Esophagus squamous epithelium (tissue), 5 donors: Measurements from ENCODE around the gene MRPS31. TPM values are rescaled to one million over a fixed set of nuclear protein-coding genes. Genes with fewer than 3 reads are reported as not detected.
"Not testable (repeated sequence)": the region's sequence is repeated elsewhere in the genome, so short reads cannot be mapped to it uniquely, and the experiment has no call there.

ENCODE experiments used
- DNase-seq: peaks from one replicate; lab custom pipeline; 2025; lab: John Stamatoyannopoulos, UW
- H3K27ac ChIP-seq, 4 donors: fragments of 200-600 bp; sonication (generic); one replicate each; pipeline ENCODE4 v1.5.1; 2016 to 2019; ENCODE audit warnings: mild to moderate bottlenecking in 1 of 4
- H3K27me3 ChIP-seq, 4 donors: fragments of 200-600 bp; sonication (generic); 1 replicate in 3 of 4; 2 replicates in 1 of 4; pipeline versions ENCODE4 v1.5.1 to v1.6.0; 2017 to 2021; ENCODE audit warnings: antibody characterized with exemption in 1 of 4
- H3K36me3 ChIP-seq, 3 donors: fragments of 200-600 bp; sonication (generic); one replicate each; pipeline ENCODE4 v1.5.1; 2016 to 2019
- H3K4me1 ChIP-seq, 3 donors: fragments of 200-600 bp; sonication (generic); one replicate each; pipeline ENCODE4 v1.5.1; 2017 to 2019
- H3K4me3 ChIP-seq, 4 donors: fragments of 200-600 bp; sonication (generic); 1 replicate in 3 of 4; 2 replicates in 1 of 4; pipeline ENCODE4 v1.5.1; 2016 to 2019; ENCODE audit warnings: mild to moderate bottlenecking in 2 of 4, moderate library complexity in 1 of 4
- H3K9me3 ChIP-seq, 3 donors: fragments of 200-600 bp; sonication (generic); one replicate each; pipeline ENCODE4 v1.5.1; 2016 to 2019
- POLR2A ChIP-seq, 4 donors: fragments of 450-650 bp; IDR thresholded peaks; one replicate each; pipeline ENCODE4 v1.6.1; 2017; ENCODE audit warnings: antibody characterized with exemption in 4 of 4, mild to moderate bottlenecking in 4 of 4, moderate library complexity in 3 of 4
- WGBS, 2 donors: methylation state at CpG; one replicate each; pipeline ENCODE4 v1.1.5; 2018; 5-methylcytosine and 5-hydroxymethylcytosine counted together
- intact Hi-C: fragments of 100-400 bp; cut with DNase I; formaldehyde crosslinking; loops from one replicate; pipeline ENCODE4 v1.15.0; 2022
- total RNA-seq, 4 donors: library from RNA; depleted of rRNA; stranded (reverse); fragments of >200 nt; gene quantifications; one replicate each; pipeline ENCODE4 v1.1.0, GENCODE V29; 2016
- TF ChIP-seq, protein P1 (sequence below), 6 experiments: fragments of 450-650 bp in 4 of 6; fragments of 200-600 bp in 2 of 6; sonication (generic) in 2 of 6; IDR thresholded peaks; one replicate each; pipeline ENCODE4 v1.5.1; 2016 to 2019; ENCODE audit warnings: antibody characterized with exemption in 6 of 6, mild to moderate bottlenecking in 4 of 6, moderate library complexity in 4 of 6
- donor health status: DM: yes; HTN: yes; CAD: no.

Gene MRPS31
- total RNA-seq, 4 donors from 2014 or later: 8.8 to 24.2 (median 18.0) TPM

GRCh38 chr13:40749327-40749726, 21.7 kb downstream of the MRPS31 start:
- WGBS, 2 donors: 77 to 96% methylated on average over 1 of the region's 1 CpG
- Histone ChIP-seq H3K36me3 (peaks cover 0 to 73% (median 5%) of the 10 kb centered on the region in 3 donors), H3K4me1 (no peaks in the 10 kb centered on the region), H3K27me3 (no peaks in the 10 kb centered on the region), H3K27ac (no peak overlapping the region), H3K9me3 (no peaks in the 10 kb centered on the region), H3K4me3 (no peak overlapping the region)
- intact Hi-C loops: no loop called here
- TF ChIP-seq, protein P1, sequence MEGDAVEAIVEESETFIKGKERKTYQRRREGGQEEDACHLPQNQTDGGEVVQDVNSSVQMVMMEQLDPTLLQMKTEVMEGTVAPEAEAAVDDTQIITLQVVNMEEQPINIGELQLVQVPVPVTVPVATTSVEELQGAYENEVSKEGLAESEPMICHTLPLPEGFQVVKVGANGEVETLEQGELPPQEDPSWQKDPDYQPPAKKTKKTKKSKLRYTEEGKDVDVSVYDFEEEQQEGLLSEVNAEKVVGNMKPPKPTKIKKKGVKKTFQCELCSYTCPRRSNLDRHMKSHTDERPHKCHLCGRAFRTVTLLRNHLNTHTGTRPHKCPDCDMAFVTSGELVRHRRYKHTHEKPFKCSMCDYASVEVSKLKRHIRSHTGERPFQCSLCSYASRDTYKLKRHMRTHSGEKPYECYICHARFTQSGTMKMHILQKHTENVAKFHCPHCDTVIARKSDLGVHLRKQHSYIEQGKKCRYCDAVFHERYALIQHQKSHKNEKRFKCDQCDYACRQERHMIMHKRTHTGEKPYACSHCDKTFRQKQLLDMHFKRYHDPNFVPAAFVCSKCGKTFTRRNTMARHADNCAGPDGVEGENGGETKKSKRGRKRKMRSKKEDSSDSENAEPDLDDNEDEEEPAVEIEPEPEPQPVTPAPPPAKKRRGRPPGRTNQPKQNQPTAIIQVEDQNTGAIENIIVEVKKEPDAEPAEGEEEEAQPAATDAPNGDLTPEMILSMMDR (IDR thresholded peaks at IDR 0.05): no peak
- no peak for TF ChIP-seq POLR2A (IDR thresholded peaks at IDR 0.05)
- DNase-seq: no peak

- 40 to 70% methylated on average over 2 to 4 of the region's 11 CpGs for WGBS, 2 donors
- peaks cover 0 to 16% (median 0%) of the 10 kb centered on the region in 3 donors for H3K36me3 ChIP-seq
- H3K9me3 ChIP-seq, DNase-seq, H3K27me3 ChIP-seq, H3K4me1 ChIP-seq, intact Hi-C loops: not testable (repeated sequence)
- H3K4me3 ChIP-seq: peak overlapping the region; percentile 30 to 64 (median 46)
- H3K27ac ChIP-seq: peak overlapping the region in 3 of 4 donors; percentile 57 to 73 (median 69)
Observed at GRCh38 chr13:40735232-40735548, 35.8 kb downstream of the MRPS31 start.

- H3K4me1 ChIP-seq, H3K27me3 ChIP-seq, DNase-seq, H3K9me3 ChIP-seq, intact Hi-C loops: not testable (repeated sequence)
- peak overlapping the region; percentile 14 to 73 (median 63) for H3K27ac ChIP-seq
- H3K36me3 ChIP-seq: peaks cover 0 to 21% (median 0%) of the 10 kb centered on the region in 3 donors
- 41 to 49% methylated on average over 8 to 9 of the region's 24 CpGs for WGBS, 2 donors
- peak overlapping the region; percentile 30 to 64 (median 46) for H3K4me3 ChIP-seq
Observed at GRCh38 chr13:40734536-40735231, 36.3 kb downstream of the MRPS31 start.

DNA sequence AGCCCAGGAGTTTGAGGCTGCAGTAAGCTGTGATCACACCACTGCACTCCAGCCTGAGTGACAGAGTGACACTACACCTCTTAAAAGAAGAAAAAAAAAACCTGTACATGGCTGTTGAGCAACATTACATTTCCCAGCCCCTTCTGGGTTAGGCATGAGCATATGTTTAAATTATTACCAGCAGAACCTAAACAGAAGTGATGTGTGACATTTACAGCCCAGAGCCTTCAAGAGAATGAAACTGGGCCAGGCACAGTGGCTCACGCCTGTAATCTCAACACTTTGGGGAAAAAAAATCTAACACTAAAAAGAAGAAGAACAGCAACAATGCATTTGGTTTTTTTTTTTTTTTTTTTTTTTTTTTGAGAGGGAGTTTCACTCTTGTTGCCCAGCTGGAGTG, 38.3 kb downstream of the MRPS31 start:
- no peak for TF ChIP-seq POLR2A (IDR thresholded peaks at IDR 0.05)
- TF ChIP-seq, protein P1 (IDR thresholded peaks at IDR 0.05): no peak
- Histone ChIP-seq H3K27ac (no peak overlapping the region), H3K36me3 (peaks cover 0 to 41% (median 0%) of the 10 kb centered on the region in 3 donors), H3K9me3 (no peaks in the 10 kb centered on the region), H3K4me3 (no peak overlapping the region), H3K27me3 (no peaks in the 10 kb centered on the region), H3K4me1 (no peaks in the 10 kb centered on the region)
- no peak for DNase-seq
- intact Hi-C loops: no loop called here
- 70 to 75% methylated on average over 1 of the region's 1 CpG for WGBS, 2 donors

DNA sequence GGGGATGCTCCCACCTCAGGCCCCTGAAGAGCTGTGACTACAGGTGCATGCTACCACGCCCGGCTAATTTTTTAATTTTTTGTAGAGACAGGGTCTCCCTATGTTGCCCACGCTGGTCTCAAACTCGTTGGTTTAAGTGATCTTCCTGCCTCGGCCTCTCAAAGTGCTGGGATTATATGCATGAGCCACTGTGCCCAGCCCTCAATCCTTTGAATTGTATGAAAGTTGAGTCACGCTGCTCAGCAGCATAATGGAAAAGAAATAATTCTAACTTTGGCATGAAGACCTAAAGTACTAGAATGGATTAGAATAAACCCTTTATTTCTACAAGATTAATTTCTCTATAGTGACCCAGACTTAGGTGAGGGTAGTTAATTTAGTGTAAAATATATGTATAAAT, 42.4 kb downstream of the MRPS31 start:
- H3K4me3 ChIP-seq: no peak overlapping the region
- H3K9me3 ChIP-seq: no peaks in the 10 kb centered on the region
- intact Hi-C loops: no loop called here
- no peaks in the 10 kb centered on the region for H3K27me3 ChIP-seq
- peaks cover 0 to 67% (median 0%) of the 10 kb centered on the region in 3 donors for H3K36me3 ChIP-seq
- WGBS, 2 donors: 81 to 94% methylated on average over 6 of the region's 6 CpGs
- DNase-seq: no peak
- TF ChIP-seq, protein P1 (IDR thresholded peaks at IDR 0.05): no peak
- TF ChIP-seq POLR2A (IDR thresholded peaks at IDR 0.05): no peak
- no peaks in the 10 kb centered on the region for H3K4me1 ChIP-seq
- no peak overlapping the region for H3K27ac ChIP-seq

GRCh38 chr13:40714433-40714832, 56.6 kb downstream of the MRPS31 start:
- no CpG with 5 or more reads among the region's 1 CpG for WGBS, 2 donors
- H3K27ac ChIP-seq, H3K27me3 ChIP-seq, intact Hi-C loops, DNase-seq, H3K4me3 ChIP-seq, H3K4me1 ChIP-seq: not testable (repeated sequence)
- H3K9me3 ChIP-seq: peaks cover 0 to 26% (median 21%) of the 10 kb centered on the region in 3 donors
- peaks cover 0 to 33% (median 0%) of the 10 kb centered on the region in 3 donors for H3K36me3 ChIP-seq
